ENCODE measurements around the gene MED27. TPM values are rescaled to one million over a fixed set of nuclear protein-coding genes. Genes with fewer than 3 reads are reported as not detected.

The MED27 gene
- total RNA-seq, 2 experiments from 2014 or later = 32.5 TPM

DNA sequence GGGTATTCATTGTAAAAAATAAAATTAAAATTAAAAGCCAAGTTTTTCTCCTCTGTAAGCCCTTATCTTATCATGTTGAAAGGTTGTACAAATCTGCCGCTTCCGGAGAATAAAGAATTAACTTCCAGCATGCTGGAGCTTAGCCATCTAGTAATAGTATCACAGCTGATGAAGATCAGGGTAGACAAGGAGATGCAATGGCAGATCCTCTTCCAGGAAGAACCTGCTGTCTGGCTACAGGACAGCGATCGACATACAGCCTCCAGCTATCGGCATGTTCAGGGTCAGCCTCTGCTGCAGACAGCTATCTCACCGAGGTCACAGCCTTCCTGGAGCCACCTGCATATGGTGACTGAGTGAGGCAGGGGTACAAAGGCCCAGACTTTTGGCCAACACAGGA, 82.6 kb downstream of the MED27 start:
- H3K4me3 Mint-ChIP-seq = no peak overlapping the region
- ATAC-seq (no peak), DNase-seq (no peak)
- H3K9me3 Mint-ChIP-seq = peaks cover 1% of the 10 kb centered on the region
- H3K27me3 Mint-ChIP-seq = no peaks in the 10 kb centered on the region
- TF ChIP-seq CTCF (IDR thresholded peaks at IDR 0.05) = no peak
- intact Hi-C loops (cut with micrococcal nuclease) = no loop called here
- ChIA-PET POLR2A (no interaction called here), CTCF (no interaction called here)
- H3K27ac Mint-ChIP-seq = no peak overlapping the region
- peaks cover 22% of the 10 kb centered on the region for H3K36me3 Mint-ChIP-seq (ENCODE audit: low read depth)
- H3K4me1 Mint-ChIP-seq (ENCODE audit: low read depth) = peaks cover 21% of the 10 kb centered on the region

DNA sequence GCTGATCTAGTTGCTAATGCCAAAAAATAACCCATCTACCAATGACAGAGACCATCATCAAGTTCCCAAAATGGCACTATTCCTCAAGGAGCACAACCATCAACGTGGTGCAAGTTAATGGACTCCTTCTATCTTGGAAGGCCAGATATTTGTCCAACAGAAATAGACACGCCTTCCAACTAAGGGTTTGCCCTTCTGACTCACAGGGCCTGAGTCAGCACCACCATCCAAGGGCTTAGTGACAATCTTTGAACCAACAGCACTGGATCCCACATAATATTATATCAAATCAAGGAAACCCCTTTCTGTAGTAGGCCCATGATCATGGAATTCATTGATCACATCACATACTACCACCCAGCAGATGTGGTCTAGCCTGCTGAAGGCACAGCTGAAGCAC, 84.3 kb downstream of the MED27 start:
- no peak for ATAC-seq
- Mint-ChIP-seq H3K36me3 (ENCODE audit: low read depth) (peaks cover 15% of the 10 kb centered on the region), H3K27me3 (no peaks in the 10 kb centered on the region), H3K4me3 (no peak overlapping the region), H3K9me3 (peaks cover 1% of the 10 kb centered on the region), H3K4me1 (ENCODE audit: low read depth) (peaks cover 14% of the 10 kb centered on the region), H3K27ac (no peak overlapping the region)
- DNase-seq = no peak
- TF ChIP-seq CTCF (IDR thresholded peaks at IDR 0.05) = no peak
- ChIA-PET CTCF (no interaction called here), POLR2A (interaction anchor here (0.6 kb wide), 1 partner anchor 67 kb away, joined by 3 read pairs; no protein-coding TSS in a partner anchor)
- intact Hi-C loops (cut with micrococcal nuclease) = no loop called here

DNA sequence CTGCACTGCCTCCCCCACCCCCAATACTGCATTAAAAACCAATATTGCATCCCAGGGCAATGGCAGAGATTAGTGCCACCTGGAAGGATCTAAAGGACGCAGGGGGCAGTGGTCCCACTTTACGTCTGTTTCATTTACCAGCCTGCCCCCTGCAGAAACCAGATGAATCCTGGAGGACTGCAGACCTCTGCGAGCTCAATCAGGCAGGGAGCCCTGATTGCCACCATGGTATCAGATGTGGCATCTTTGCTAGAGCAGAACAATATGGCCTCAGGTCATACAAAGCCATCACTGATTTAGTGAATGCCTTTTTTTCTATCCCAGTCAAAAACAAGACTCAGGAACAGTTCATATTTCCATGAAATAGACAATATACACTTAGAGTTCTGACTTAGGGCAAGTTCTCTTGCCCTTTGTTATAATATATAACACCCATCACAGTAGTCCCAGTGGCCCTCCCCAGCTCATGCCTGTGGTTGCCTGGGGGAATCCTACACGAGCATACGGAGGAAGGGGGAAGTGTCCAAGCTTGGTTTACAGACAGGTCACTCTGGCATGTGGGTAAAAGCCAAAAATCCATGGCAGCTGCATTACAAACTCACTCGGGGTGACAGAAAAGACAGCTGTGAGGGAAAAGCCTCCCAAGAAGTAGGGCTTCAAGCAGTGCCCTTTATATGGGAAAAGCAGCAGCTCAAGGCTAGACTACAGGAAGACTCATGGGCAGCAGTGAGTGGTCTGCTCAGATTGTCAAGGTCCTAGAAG, 85.1 kb downstream of the MED27 start:
- no peak for TF ChIP-seq CTCF (IDR thresholded peaks at IDR 0.05)
- Mint-ChIP-seq H3K4me3 (no peak overlapping the region), H3K4me1 (ENCODE audit: low read depth) (peaks cover 7% of the 10 kb centered on the region), H3K9me3 (no peaks in the 10 kb centered on the region), H3K27ac (no peak overlapping the region), H3K36me3 (ENCODE audit: low read depth) (peaks cover 13% of the 10 kb centered on the region), H3K27me3 (no peaks in the 10 kb centered on the region)
- POLR2A ChIA-PET = interaction anchor here (0.6 kb wide), 1 partner anchor 67 kb away, joined by 3 read pairs; no protein-coding TSS in a partner anchor
- intact Hi-C loops (cut with micrococcal nuclease) = no loop called here
- DNase-seq (no peak), ATAC-seq (no peak)
- CTCF ChIA-PET = no interaction called here

DNA sequence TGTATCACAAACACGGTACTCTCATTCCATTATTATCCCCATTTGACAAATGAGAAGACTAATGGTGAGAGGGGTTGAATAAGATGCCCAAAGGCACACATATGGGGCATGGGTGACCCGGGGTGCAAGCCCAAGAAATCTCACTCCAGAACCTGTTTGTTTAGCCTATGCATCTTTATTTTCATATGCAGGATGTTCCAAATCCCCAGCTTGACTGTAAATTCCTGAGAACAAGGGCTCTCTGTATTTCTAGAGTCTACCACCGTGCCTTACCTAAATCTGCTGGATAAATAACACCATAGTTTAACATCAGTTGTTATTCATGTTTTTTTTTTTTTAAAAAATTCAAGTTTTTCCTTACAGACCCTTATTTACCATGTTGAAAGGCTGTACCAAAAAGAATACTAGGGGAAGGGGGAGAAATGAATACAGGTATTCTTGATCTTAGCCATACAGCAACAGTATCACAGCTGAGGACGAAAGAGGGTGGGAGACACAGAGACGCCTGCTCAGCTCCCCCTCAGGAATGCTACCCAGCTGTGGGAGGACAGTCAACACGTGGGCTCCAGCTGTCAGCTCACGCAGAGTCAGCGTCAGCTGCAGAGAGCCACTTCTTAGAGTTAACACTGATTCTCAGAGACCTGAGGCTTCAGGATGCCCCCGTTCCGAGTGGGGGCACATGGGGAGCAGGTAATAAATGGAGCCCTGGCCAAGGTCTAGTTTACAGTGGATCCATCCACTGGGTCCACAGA, 86.6 kb downstream of the MED27 start:
- Mint-ChIP-seq H3K36me3 (ENCODE audit: low read depth) (peaks cover 13% of the 10 kb centered on the region), H3K9me3 (no peaks in the 10 kb centered on the region), H3K27ac (no peak overlapping the region), H3K4me3 (no peak overlapping the region), H3K27me3 (no peaks in the 10 kb centered on the region), H3K4me1 (ENCODE audit: low read depth) (no peaks in the 10 kb centered on the region)
- CTCF ChIA-PET = interaction anchor here (1.6 kb wide), 1 partner anchor 9 kb away, joined by 4 read pairs; no protein-coding TSS in a partner anchor
- no peak for TF ChIP-seq CTCF (IDR thresholded peaks at IDR 0.05)
- ATAC-seq (no peak), DNase-seq (no peak)
- intact Hi-C loops (cut with micrococcal nuclease) = no loop called here
- POLR2A ChIA-PET = no interaction called here

DNA sequence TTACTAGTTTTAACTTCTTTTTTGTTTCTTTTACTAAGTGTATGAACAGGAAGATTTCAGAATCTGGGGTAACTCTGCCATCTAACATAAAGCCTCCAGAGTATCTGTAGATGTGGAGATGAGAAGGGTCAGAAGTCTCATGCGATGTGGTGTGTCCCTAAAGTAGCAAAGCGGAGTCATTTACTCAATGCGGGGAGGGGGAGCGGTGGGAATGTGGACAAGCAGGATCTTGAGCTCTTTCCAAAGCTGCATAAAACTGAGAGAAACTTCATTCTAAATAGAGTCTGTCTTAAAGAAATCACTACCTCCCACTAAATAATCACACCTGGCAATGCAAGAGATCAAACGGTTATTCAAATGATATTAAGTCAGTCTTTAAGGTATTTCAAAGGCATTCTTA, 92.4 kb downstream of the MED27 start:
- no peak overlapping the region for H3K27ac Mint-ChIP-seq
- CTCF ChIA-PET = no interaction called here

More for the DNA sequence above, 92.4 kb downstream of the MED27 start:
- POLR2A ChIA-PET = no interaction called here
- TF ChIP-seq CTCF (IDR thresholded peaks at IDR 0.05) = no peak
- intact Hi-C loops (cut with micrococcal nuclease) = no loop called here
- no peak for ATAC-seq
- no peak for DNase-seq
- Mint-ChIP-seq H3K4me3 (no peak overlapping the region), H3K4me1 (ENCODE audit: low read depth) (peaks cover 12% of the 10 kb centered on the region), H3K27me3 (no peaks in the 10 kb centered on the region), H3K9me3 (no peaks in the 10 kb centered on the region), H3K36me3 (ENCODE audit: low read depth) (peaks cover 2% of the 10 kb centered on the region)
